ENCODE measurements around the gene YY1.

The YY1 gene

GRCh38 chr14:100290607-100291304 lies 51.8 kb downstream of the YY1 start:
- Histone ChIP-seq H3K4me3 (ENCODE audit: low read depth in 1 of 2, low read length in 2 of 2) (no peak overlapping the region), H3K4me1 (ENCODE audit: control insufficient read depth in 1 of 2, insufficient read depth in 2 of 2, low read length in 2 of 2) (peaks cover 4 to 5% of the 10 kb centered on the region in 2 donors), H3K36me3 (ENCODE audit: control insufficient read depth in 1 of 2, insufficient read depth in 2 of 2, low read length in 2 of 2) (peaks cover 0 to 14% of the 10 kb centered on the region in 2 donors), H3K9ac (ENCODE audit: low read depth in 1 of 2, low read length in 2 of 2) (no peak overlapping the region), H3K27me3 (ENCODE audit: control insufficient read depth in 1 of 2, insufficient read depth in 2 of 2, low read length in 2 of 2) (no peaks in the 10 kb centered on the region), H3K9me3 (ENCODE audit: control insufficient read depth in 1 of 2, low read length in 2 of 2) (no peaks in the 10 kb centered on the region), H3K27ac (ENCODE audit: low read depth, low read length) (no peak overlapping the region)

DNA sequence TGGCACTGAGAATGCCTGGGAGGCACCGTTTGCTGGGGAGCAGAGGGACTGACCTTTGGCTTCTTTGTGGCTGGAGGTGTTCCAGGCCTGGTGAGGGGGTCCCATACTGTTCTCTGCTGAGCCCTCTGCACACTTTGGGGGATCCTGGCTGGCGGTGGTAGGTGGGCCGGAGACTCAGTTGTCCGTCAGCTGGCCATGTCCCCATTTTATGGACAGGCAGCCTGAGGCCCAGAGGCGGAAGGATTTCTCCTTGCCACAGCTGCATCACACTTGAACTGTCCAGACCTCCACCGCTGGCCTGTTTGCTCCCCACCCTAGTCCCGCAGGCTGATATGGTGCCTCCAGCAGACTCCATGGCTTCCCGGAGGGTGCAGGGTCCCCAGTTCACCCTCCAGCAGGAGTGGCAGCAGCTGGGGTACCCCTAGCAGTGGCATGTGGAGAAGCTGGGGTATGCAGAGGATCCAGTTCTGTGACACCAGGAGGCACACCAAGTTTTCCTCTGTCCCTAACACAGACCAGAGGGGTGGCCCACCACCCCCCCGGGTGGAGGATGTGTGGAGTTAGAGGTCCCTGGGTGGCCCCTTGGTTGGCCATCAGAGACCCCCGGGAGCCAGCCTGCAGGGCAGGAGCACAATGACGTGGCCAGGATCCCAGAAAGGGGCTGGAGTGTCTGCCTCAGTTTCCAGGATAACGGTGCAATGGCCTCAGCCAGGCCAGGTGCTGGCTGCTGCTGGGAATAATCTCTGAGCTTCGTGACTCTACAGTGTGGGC lies 52.5 kb downstream of the YY1 start:
- H3K4me1 ChIP-seq (ENCODE audit: control insufficient read depth in 1 of 2, insufficient read depth in 2 of 2, low read length in 2 of 2) = no peaks in the 10 kb centered on the region
- H3K27ac ChIP-seq (ENCODE audit: low read depth, low read length) = no peak overlapping the region
- H3K36me3 ChIP-seq (ENCODE audit: control insufficient read depth in 1 of 2, insufficient read depth in 2 of 2, low read length in 2 of 2) = peaks cover 0 to 14% of the 10 kb centered on the region in 2 donors
- no peaks in the 10 kb centered on the region for H3K27me3 ChIP-seq (ENCODE audit: control insufficient read depth in 1 of 2, insufficient read depth in 2 of 2, low read length in 2 of 2)
- H3K4me3 ChIP-seq (ENCODE audit: low read depth in 1 of 2, low read length in 2 of 2) = no peak overlapping the region
- H3K9me3 ChIP-seq (ENCODE audit: control insufficient read depth in 1 of 2, low read length in 2 of 2) = no peaks in the 10 kb centered on the region
- H3K9ac ChIP-seq (ENCODE audit: low read depth in 1 of 2, low read length in 2 of 2) = no peak overlapping the region

- Histone ChIP-seq H3K27me3 (ENCODE audit: control insufficient read depth in 1 of 2, insufficient read depth in 2 of 2, low read length in 2 of 2) (no peaks in the 10 kb centered on the region), H3K4me3 (ENCODE audit: low read depth in 1 of 2, low read length in 2 of 2) (no peak overlapping the region), H3K36me3 (ENCODE audit: control insufficient read depth in 1 of 2, insufficient read depth in 2 of 2, low read length in 2 of 2) (peaks cover 0 to 14% of the 10 kb centered on the region in 2 donors), H3K9me3 (ENCODE audit: control insufficient read depth in 1 of 2, low read length in 2 of 2) (no peaks in the 10 kb centered on the region), H3K27ac (ENCODE audit: low read depth, low read length) (no peak overlapping the region), H3K9ac (ENCODE audit: low read depth in 1 of 2, low read length in 2 of 2) (no peak overlapping the region), H3K4me1 (ENCODE audit: control insufficient read depth in 1 of 2, insufficient read depth in 2 of 2, low read length in 2 of 2) (peaks cover 5 to 6% of the 10 kb centered on the region in 2 donors)
Measured at GRCh38 chr14:100292301-100292775, 53.4 kb downstream of the YY1 start.

DNA sequence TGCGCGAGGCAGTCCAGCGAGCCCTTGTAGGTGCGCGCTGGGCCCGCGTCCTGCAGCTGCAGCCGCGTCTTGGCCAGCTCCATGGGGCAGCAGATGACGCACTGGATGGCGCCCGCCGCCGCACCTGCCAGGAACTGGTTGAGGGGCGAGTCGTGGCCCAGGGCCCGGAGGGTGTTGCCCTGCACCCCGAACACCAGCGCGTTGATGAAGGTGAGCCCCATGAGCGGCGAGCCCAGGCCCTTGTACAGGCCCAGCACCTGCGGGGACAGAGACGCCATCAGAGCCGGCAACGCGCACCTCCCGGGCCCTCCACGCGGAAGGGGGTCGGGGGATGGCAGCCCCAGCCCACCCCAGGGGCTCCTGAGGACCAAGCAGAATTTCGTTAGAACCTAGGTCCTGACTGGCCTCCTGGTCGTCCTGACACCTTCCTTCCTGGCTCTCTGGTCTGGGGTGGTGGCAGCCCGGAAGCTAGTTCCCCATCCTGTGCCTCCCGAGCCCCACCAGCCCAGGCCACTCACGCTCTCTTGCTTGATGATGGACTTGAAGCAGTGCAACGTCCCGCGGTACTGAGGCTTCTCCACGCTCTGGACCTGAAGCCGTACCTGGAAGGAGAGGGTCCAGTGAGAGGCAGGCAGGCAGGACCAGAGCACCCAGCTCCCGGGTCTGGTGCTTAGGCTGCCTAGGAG lies 54.0 kb downstream of the YY1 start:
- H3K9me3 ChIP-seq (ENCODE audit: control insufficient read depth in 1 of 2, low read length in 2 of 2) = no peaks in the 10 kb centered on the region
- H3K4me1 ChIP-seq (ENCODE audit: control insufficient read depth in 1 of 2, insufficient read depth in 2 of 2, low read length in 2 of 2) = peaks cover 6 to 10% of the 10 kb centered on the region in 2 donors
- no peak overlapping the region for H3K9ac ChIP-seq (ENCODE audit: low read depth in 1 of 2, low read length in 2 of 2)
- no peak overlapping the region for H3K4me3 ChIP-seq (ENCODE audit: low read depth in 1 of 2, low read length in 2 of 2)
- no peak overlapping the region for H3K27ac ChIP-seq (ENCODE audit: low read depth, low read length)
- peaks cover 0 to 14% of the 10 kb centered on the region in 2 donors for H3K36me3 ChIP-seq (ENCODE audit: control insufficient read depth in 1 of 2, insufficient read depth in 2 of 2, low read length in 2 of 2)
- H3K27me3 ChIP-seq (ENCODE audit: control insufficient read depth in 1 of 2, insufficient read depth in 2 of 2, low read length in 2 of 2) = no peaks in the 10 kb centered on the region

- Histone ChIP-seq H3K27me3 (ENCODE audit: control insufficient read depth in 1 of 2, insufficient read depth in 2 of 2, low read length in 2 of 2) (no peaks in the 10 kb centered on the region), H3K9ac (ENCODE audit: low read depth in 1 of 2, low read length in 2 of 2) (no peak overlapping the region), H3K4me3 (ENCODE audit: low read depth in 1 of 2, low read length in 2 of 2) (no peak overlapping the region), H3K36me3 (ENCODE audit: control insufficient read depth in 1 of 2, insufficient read depth in 2 of 2, low read length in 2 of 2) (peaks cover 0 to 19% of the 10 kb centered on the region in 2 donors), H3K4me1 (ENCODE audit: control insufficient read depth in 1 of 2, insufficient read depth in 2 of 2, low read length in 2 of 2) (peaks cover 6 to 14% of the 10 kb centered on the region in 2 donors), H3K9me3 (ENCODE audit: control insufficient read depth in 1 of 2, low read length in 2 of 2) (no peaks in the 10 kb centered on the region), H3K27ac (ENCODE audit: low read depth, low read length) (no peak overlapping the region)
Measured at GRCh38 chr14:100293497-100294212, 54.7 kb downstream of the YY1 start.

DNA sequence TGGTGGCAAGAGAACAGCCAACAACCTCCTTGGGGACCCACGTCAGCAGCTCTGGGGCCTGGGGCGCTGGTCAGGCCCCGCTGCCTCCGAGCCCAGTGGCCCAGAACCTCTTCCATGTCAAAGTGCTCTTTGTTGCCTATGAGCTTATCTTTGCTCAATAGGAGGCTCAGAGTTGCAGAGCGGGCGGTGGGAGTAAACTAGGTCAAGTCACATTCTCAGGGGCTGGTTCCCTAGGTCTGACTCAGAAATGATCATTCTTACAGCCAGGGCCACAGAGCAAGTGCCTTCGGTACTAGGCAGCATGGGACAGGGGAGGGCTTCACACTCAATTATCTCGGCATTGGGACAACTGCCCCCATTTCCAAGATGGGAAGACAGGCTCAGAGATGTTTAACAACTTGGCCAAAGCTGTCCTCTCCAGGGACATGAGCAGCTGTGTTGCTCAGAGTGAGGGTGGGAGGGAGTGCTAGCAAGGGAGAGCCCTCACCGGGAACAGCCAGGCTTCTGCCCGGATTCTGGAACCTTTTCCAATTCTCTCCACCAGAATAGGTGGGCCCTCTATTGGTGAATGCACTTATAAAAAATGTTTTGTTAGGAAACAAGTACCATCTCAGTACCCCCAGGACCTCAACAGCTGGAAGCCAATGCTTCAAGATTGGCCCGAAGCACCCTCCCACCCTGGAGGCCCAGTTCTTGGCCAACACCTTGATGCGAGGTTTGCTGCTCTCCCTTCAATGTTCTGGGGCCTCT lies 55.4 kb downstream of the YY1 start:
- Histone ChIP-seq H3K27ac (ENCODE audit: low read depth, low read length) (no peak overlapping the region), H3K4me1 (ENCODE audit: control insufficient read depth in 1 of 2, insufficient read depth in 2 of 2, low read length in 2 of 2) (peaks cover 6 to 14% of the 10 kb centered on the region in 2 donors)

GRCh38 chr14:100294963-100295330 lies 56.0 kb downstream of the YY1 start:
- H3K9me3 ChIP-seq (ENCODE audit: control insufficient read depth in 1 of 2, low read length in 2 of 2) = no peaks in the 10 kb centered on the region
- no peaks in the 10 kb centered on the region for H3K27me3 ChIP-seq (ENCODE audit: control insufficient read depth in 1 of 2, insufficient read depth in 2 of 2, low read length in 2 of 2)
- no peak overlapping the region for H3K4me3 ChIP-seq (ENCODE audit: low read depth in 1 of 2, low read length in 2 of 2)
- H3K4me1 ChIP-seq (ENCODE audit: control insufficient read depth in 1 of 2, insufficient read depth in 2 of 2, low read length in 2 of 2) = peaks cover 6 to 14% of the 10 kb centered on the region in 2 donors
- H3K36me3 ChIP-seq (ENCODE audit: control insufficient read depth in 1 of 2, insufficient read depth in 2 of 2, low read length in 2 of 2) = peaks cover 0 to 22% of the 10 kb centered on the region in 2 donors
- H3K9ac ChIP-seq (ENCODE audit: low read depth in 1 of 2, low read length in 2 of 2) = no peak overlapping the region
- no peak overlapping the region for H3K27ac ChIP-seq (ENCODE audit: low read depth, low read length)

More for the DNA sequence above, 55.4 kb downstream of the YY1 start:
- Histone ChIP-seq H3K27me3 (ENCODE audit: control insufficient read depth in 1 of 2, insufficient read depth in 2 of 2, low read length in 2 of 2) (no peaks in the 10 kb centered on the region), H3K36me3 (ENCODE audit: control insufficient read depth in 1 of 2, insufficient read depth in 2 of 2, low read length in 2 of 2) (peaks cover 0 to 22% of the 10 kb centered on the region in 2 donors), H3K4me3 (ENCODE audit: low read depth in 1 of 2, low read length in 2 of 2) (no peak overlapping the region), H3K9ac (ENCODE audit: low read depth in 1 of 2, low read length in 2 of 2) (no peak overlapping the region), H3K9me3 (ENCODE audit: control insufficient read depth in 1 of 2, low read length in 2 of 2) (no peaks in the 10 kb centered on the region)

DNA sequence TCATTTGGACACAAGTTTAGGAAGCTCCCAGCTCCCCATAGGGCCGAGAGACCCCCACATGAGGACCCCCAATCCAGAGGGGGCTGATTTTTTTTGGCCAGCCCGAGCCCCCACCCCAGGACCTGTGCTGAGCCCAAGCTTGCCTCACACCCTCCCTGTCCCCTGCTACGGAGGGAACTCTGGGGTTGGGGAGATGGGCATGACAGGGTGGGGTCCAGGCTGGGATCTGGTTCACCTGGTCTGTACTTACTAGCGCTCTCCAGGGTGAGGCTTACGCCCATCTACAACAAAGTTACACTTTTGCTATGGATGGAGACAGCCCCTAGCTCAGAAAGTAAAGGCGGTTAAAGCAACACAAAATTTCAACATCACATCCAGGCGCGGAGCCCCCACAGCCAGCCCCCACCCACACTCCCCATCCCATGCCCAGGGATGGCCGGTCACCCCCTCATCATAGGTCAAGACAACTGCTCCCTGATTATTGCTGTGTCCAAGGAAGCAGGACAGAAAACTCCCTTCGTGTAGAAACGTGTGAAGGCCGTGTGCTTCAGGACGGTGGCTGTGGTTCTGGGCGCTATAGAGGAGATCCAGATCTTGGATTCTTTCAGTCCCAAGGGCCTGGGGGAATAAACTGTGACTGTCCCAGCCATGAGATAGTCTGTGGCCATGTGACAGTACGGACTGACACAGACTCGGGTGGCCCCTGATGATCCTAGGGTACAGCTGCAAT lies 56.6 kb downstream of the YY1 start:
- Histone ChIP-seq H3K36me3 (ENCODE audit: control insufficient read depth in 1 of 2, insufficient read depth in 2 of 2, low read length in 2 of 2) (peaks cover 0 to 21% of the 10 kb centered on the region in 2 donors), H3K27ac (ENCODE audit: low read depth, low read length) (no peak overlapping the region), H3K9ac (ENCODE audit: low read depth in 1 of 2, low read length in 2 of 2) (no peak overlapping the region)

More for the DNA sequence above, 56.6 kb downstream of the YY1 start:
- Histone ChIP-seq H3K4me1 (ENCODE audit: control insufficient read depth in 1 of 2, insufficient read depth in 2 of 2, low read length in 2 of 2) (peaks cover 6 to 14% of the 10 kb centered on the region in 2 donors), H3K27me3 (ENCODE audit: control insufficient read depth in 1 of 2, insufficient read depth in 2 of 2, low read length in 2 of 2) (no peaks in the 10 kb centered on the region), H3K9me3 (ENCODE audit: control insufficient read depth in 1 of 2, low read length in 2 of 2) (no peaks in the 10 kb centered on the region), H3K4me3 (ENCODE audit: low read depth in 1 of 2, low read length in 2 of 2) (no peak overlapping the region)
